ENCODE measurements around the gene ADAMTSL3. TPM values are rescaled to one million over a fixed set of nuclear protein-coding genes. Genes with fewer than 3 reads are reported as not detected.

The ADAMTSL3 gene
- polyA plus RNA-seq, 3 donors, result 3.0 to 4.5 (median 3.5) TPM

GRCh38 chr15:83813682-83814081, 159.8 kb downstream of the ADAMTSL3 start:
- no peak for DNase-seq (ENCODE audit: low read depth in 3 of 3, low spot score in 2 of 3)

GRCh38 chr15:83815506-83815905, 161.6 kb downstream of the ADAMTSL3 start:
- no peak for DNase-seq (ENCODE audit: low read depth in 3 of 3, low spot score in 2 of 3)

- no peak for DNase-seq (ENCODE audit: low read depth in 3 of 3, low spot score in 2 of 3)
Observed at GRCh38 chr15:83816124-83816883, 162.4 kb downstream of the ADAMTSL3 start.

DNA sequence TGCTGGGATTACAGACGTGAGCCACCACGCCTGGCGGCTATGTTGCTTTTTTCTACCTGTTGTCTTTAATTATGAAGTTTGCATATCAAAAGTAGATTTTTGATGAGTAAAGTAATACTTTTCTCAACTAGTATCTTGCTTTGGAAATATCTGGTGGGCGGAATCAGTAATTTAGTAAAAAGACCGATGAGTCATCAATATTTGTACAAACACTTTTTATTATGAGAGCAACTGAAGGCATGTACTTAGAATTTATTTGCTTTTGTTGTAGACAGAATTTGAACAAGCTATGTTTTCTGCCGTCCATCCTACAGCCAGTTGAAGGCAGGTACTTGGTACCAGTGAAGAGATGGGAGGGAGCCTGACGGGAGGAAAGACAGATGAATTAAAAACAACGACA, 164.7 kb downstream of the ADAMTSL3 start:
- DNase-seq (ENCODE audit: low read depth in 3 of 3, low spot score in 2 of 3), result no peak

DNA sequence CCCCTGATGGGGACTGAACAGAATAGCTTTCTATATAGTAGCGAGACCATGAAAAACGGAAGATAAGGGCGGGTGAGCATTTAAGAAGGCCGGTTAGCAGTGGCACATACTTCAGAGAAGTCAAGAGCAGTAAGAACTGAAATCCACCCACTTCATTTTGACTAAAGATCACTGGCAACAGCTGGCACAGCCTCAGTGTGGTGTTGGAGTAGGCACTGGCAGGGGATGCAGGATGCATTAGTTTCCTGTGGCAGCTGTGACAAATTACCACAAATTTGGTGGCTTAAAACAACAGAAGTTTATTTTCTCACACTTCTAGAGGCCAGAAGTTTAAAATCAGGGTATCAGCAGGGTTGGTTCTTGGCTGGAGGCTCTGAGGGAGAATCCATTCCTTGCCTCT, 176.5 kb downstream of the ADAMTSL3 start:
- no peak for DNase-seq (ENCODE audit: low read depth in 3 of 3, low spot score in 2 of 3)

DNA sequence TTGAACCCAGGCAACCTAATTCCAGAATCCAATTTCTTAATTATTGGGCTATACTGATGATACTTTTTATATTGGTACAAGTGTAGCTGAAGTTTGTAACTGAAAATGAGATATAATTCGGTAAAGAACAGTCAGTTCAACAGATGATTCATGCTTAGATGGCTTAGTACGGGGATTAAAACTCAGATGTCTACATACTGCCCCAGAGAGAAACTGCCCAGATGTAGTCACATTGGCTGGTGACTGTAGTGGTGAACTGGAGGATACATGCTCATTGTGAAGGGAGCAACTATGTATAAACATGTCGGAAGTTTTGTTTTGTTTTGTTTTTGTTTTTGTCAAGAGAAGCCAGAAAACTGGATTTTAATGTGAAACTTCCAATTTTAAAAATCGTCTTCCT, 179.6 kb downstream of the ADAMTSL3 start:
- no peak for DNase-seq (ENCODE audit: low read depth in 3 of 3, low spot score in 2 of 3)

GRCh38 chr15:83835479-83835878, 181.6 kb downstream of the ADAMTSL3 start:
- no peak for DNase-seq (ENCODE audit: low read depth in 3 of 3, low spot score in 2 of 3)

DNA sequence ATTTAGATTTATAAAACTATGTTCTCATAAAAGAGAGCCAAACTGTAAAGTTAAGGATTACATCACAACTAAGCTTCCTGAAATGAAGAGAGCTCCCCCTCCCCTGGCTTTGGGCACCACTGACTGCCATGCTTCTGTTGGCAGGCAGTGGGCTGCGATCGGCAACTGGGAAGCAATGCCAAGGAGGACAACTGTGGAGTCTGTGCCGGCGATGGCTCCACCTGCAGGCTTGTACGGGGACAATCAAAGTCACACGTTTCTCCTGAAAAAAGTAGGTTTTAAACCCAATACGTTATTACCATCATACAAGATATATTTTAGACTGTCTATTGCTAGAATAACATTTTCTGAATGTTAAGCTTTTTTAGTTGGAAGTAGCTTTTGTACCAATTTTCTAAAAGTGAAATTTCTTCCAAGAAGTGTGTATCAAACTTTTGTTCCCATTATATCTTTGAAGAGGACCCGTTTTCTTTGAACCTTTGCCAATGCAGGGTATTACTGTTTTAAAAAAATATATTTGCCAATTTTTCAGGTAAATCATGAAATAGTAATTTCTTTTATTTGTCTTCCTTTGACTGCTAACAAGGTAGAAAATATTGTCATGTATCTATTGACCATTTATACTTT, 184.1 kb downstream of the ADAMTSL3 start:
- DNase-seq (ENCODE audit: low read depth in 3 of 3, low spot score in 2 of 3), result peak in 1 of 3 donors; percentile 17

GRCh38 chr15:83838763-83839162, 184.8 kb downstream of the ADAMTSL3 start:
- DNase-seq (ENCODE audit: low read depth in 3 of 3, low spot score in 2 of 3), result no peak

GRCh38 chr15:83842281-83842680, 188.4 kb downstream of the ADAMTSL3 start:
- DNase-seq (ENCODE audit: low read depth in 3 of 3, low spot score in 2 of 3), result no peak

GRCh38 chr15:83843471-83843871, 189.5 kb downstream of the ADAMTSL3 start:
- DNase-seq (ENCODE audit: low read depth in 3 of 3, low spot score in 2 of 3), result no peak

DNA sequence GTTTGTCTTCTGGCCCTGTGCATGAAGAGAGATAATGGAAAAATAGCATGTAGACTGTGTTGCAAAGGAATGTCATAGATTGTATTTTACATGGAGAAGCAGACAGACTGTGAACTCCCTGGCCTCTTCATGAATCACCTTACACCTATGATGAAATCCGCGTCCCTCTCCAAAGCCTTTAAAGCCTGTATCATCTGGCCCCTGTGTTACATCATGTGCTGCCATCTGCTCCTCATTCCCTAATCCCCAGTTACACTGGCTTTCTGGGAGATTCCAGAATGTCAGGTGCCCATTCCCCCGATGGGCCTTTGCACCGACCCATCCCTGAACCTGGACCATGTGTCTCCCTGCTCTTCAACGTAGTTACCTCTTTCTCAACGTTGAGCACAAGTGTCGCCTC, 190.8 kb downstream of the ADAMTSL3 start:
- no peak for DNase-seq (ENCODE audit: low read depth in 3 of 3, low spot score in 2 of 3)

- no peak for DNase-seq (ENCODE audit: low read depth in 3 of 3, low spot score in 2 of 3)
Observed at GRCh38 chr15:83845230-83845629, 191.3 kb downstream of the ADAMTSL3 start.

GRCh38 chr15:83846847-83847246, 192.9 kb downstream of the ADAMTSL3 start:
- no peak for DNase-seq (ENCODE audit: low read depth in 3 of 3, low spot score in 2 of 3)

- no peak for DNase-seq (ENCODE audit: low read depth in 3 of 3, low spot score in 2 of 3)
Observed at GRCh38 chr15:83848315-83849050, 194.6 kb downstream of the ADAMTSL3 start.

DNA sequence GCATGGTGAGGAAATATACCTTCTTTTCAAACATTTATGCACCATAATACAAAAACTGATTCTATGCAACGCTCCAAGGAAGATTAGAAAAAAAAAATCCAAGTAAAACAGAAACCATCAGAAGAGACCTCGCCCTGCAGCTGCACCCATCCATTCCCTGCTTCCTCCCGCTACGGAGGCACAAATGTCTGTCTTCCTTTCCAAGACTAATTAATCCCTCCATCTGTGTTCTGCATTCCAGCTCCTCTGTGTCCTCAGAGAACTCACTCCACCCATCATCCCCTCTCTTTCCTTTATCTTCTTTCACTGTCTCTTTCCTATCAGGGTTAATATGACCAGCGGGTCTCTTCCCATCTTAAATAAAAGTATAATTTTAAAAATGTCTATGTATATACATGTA, 196.1 kb downstream of the ADAMTSL3 start:
- no peak for DNase-seq (ENCODE audit: low read depth in 3 of 3, low spot score in 2 of 3)

- DNase-seq (ENCODE audit: low read depth in 3 of 3, low spot score in 2 of 3), result no peak
Observed at GRCh38 chr15:83850501-83851245, 196.8 kb downstream of the ADAMTSL3 start.

- no peak for DNase-seq (ENCODE audit: low read depth in 3 of 3, low spot score in 2 of 3)
Observed at GRCh38 chr15:83853232-83853631, 199.3 kb downstream of the ADAMTSL3 start.

GRCh38 chr15:83854321-83854720, 200.4 kb downstream of the ADAMTSL3 start:
- no peak for DNase-seq (ENCODE audit: low read depth in 3 of 3, low spot score in 2 of 3)

GRCh38 chr15:83854950-83855707, 201.2 kb downstream of the ADAMTSL3 start:
- no peak for DNase-seq (ENCODE audit: low read depth in 3 of 3, low spot score in 2 of 3)
